ENCODE results near the gene UNC5C. TPM values are rescaled to one million over a fixed set of nuclear protein-coding genes. Genes with fewer than 3 reads are reported as not detected.

UNC5C gene
- total RNA-seq, 1 donor from 2014 or later: 0.97 TPM

GRCh38 chr4:95394752-95395306, 153.9 kb downstream of the UNC5C start:
- no peak for TF ChIP-seq CTCF (IDR thresholded peaks at IDR 0.05; ENCODE audit: unreplicated experiment)
- no peaks in the 10 kb centered on the region for H3K36me3 Mint-ChIP-seq (ENCODE audit: low read depth, unreplicated experiment)
- DNase-seq (ENCODE audit: low spot score): no peak
- no peaks in the 10 kb centered on the region for H3K9me3 Mint-ChIP-seq (ENCODE audit: unreplicated experiment)
- H3K27ac Mint-ChIP-seq (ENCODE audit: unreplicated experiment): no peak overlapping the region
- H3K4me3 Mint-ChIP-seq (ENCODE audit: unreplicated experiment): no peak overlapping the region
- peaks cover 2% of the 10 kb centered on the region for H3K27me3 Mint-ChIP-seq (ENCODE audit: unreplicated experiment)
- no peaks in the 10 kb centered on the region for H3K4me1 Mint-ChIP-seq (ENCODE audit: unreplicated experiment)

GRCh38 chr4:95393821-95394220, 155.0 kb downstream of the UNC5C start:
- H3K36me3 Mint-ChIP-seq (ENCODE audit: low read depth, unreplicated experiment): no peaks in the 10 kb centered on the region
- TF ChIP-seq CTCF (IDR thresholded peaks at IDR 0.05; ENCODE audit: unreplicated experiment): no peak
- no peak overlapping the region for H3K27ac Mint-ChIP-seq (ENCODE audit: unreplicated experiment)

GRCh38 chr4:95388911-95389310, 159.9 kb downstream of the UNC5C start:
- no peaks in the 10 kb centered on the region for H3K9me3 Mint-ChIP-seq (ENCODE audit: unreplicated experiment)
- DNase-seq (ENCODE audit: low spot score): no peak

More at GRCh38 chr4:95393821-95394220, 155.0 kb downstream of the UNC5C start:
- DNase-seq (ENCODE audit: low spot score): no peak
- Mint-ChIP-seq H3K4me3 (ENCODE audit: unreplicated experiment) (no peak overlapping the region), H3K9me3 (ENCODE audit: unreplicated experiment) (no peaks in the 10 kb centered on the region), H3K4me1 (ENCODE audit: unreplicated experiment) (no peaks in the 10 kb centered on the region), H3K27me3 (ENCODE audit: unreplicated experiment) (peaks cover 2% of the 10 kb centered on the region)

GRCh38 chr4:95387719-95388118, 161.1 kb downstream of the UNC5C start:
- Mint-ChIP-seq H3K27ac (ENCODE audit: unreplicated experiment) (no peak overlapping the region), H3K4me3 (ENCODE audit: unreplicated experiment) (no peak overlapping the region), H3K27me3 (ENCODE audit: unreplicated experiment) (peaks cover 6% of the 10 kb centered on the region), H3K4me1 (ENCODE audit: unreplicated experiment) (peaks cover 3% of the 10 kb centered on the region), H3K9me3 (ENCODE audit: unreplicated experiment) (no peaks in the 10 kb centered on the region), H3K36me3 (ENCODE audit: low read depth, unreplicated experiment) (no peaks in the 10 kb centered on the region)
- no peak for TF ChIP-seq CTCF (IDR thresholded peaks at IDR 0.05; ENCODE audit: unreplicated experiment)
- no peak for DNase-seq (ENCODE audit: low spot score)

More at GRCh38 chr4:95388911-95389310, 159.9 kb downstream of the UNC5C start:
- Mint-ChIP-seq H3K27ac (ENCODE audit: unreplicated experiment) (no peak overlapping the region), H3K4me3 (ENCODE audit: unreplicated experiment) (no peak overlapping the region), H3K27me3 (ENCODE audit: unreplicated experiment) (peaks cover 6% of the 10 kb centered on the region), H3K36me3 (ENCODE audit: low read depth, unreplicated experiment) (no peaks in the 10 kb centered on the region), H3K4me1 (ENCODE audit: unreplicated experiment) (peaks cover 3% of the 10 kb centered on the region)
- no peak for TF ChIP-seq CTCF (IDR thresholded peaks at IDR 0.05; ENCODE audit: unreplicated experiment)

- Mint-ChIP-seq H3K27ac (ENCODE audit: unreplicated experiment) (no peak overlapping the region), H3K9me3 (ENCODE audit: unreplicated experiment) (no peaks in the 10 kb centered on the region), H3K27me3 (ENCODE audit: unreplicated experiment) (peaks cover 6% of the 10 kb centered on the region), H3K4me3 (ENCODE audit: unreplicated experiment) (no peak overlapping the region), H3K36me3 (ENCODE audit: low read depth, unreplicated experiment) (no peaks in the 10 kb centered on the region), H3K4me1 (ENCODE audit: unreplicated experiment) (peaks cover 3% of the 10 kb centered on the region)
- DNase-seq (ENCODE audit: low spot score): no peak
- no peak for TF ChIP-seq CTCF (IDR thresholded peaks at IDR 0.05; ENCODE audit: unreplicated experiment)
These were observed 162.4 kb downstream of the UNC5C start for GRCh38 chr4:95386410-95386809.
